ENCODE measurements around the gene SELPLG.
"Not testable (repeated sequence)": the region's sequence is repeated elsewhere in the genome, so short reads cannot be mapped to it uniquely, and the experiment has no call there.

SELPLG gene

GRCh38 chr12:108655812-108656175, 22.1 kb upstream of the SELPLG start:
- DNase-seq (ENCODE audit: low read depth), result not testable (repeated sequence)

GRCh38 chr12:108654622-108655021, 20.9 kb upstream of the SELPLG start:
- DNase-seq (ENCODE audit: low read depth), result not testable (repeated sequence)

GRCh38 chr12:108653922-108654321, 20.2 kb upstream of the SELPLG start:
- DNase-seq (ENCODE audit: low read depth), result no peak

- no peak for DNase-seq (ENCODE audit: low read depth)
These were observed 19.4 kb upstream of the SELPLG start for GRCh38 chr12:108653082-108653516.

GRCh38 chr12:108650083-108650482, 16.4 kb upstream of the SELPLG start:
- DNase-seq (ENCODE audit: low read depth), result no peak

GRCh38 chr12:108649669-108650068, 16.0 kb upstream of the SELPLG start:
- DNase-seq (ENCODE audit: low read depth), result no peak

- no peak for DNase-seq (ENCODE audit: low read depth)
These were observed 15.4 kb upstream of the SELPLG start for GRCh38 chr12:108649126-108649525.

GRCh38 chr12:108648371-108648770, 14.7 kb upstream of the SELPLG start:
- no peak for DNase-seq (ENCODE audit: low read depth)

- no peak for DNase-seq (ENCODE audit: low read depth)
These were observed 14.0 kb upstream of the SELPLG start for GRCh38 chr12:108647585-108648287.

- DNase-seq (ENCODE audit: low read depth), result no peak
These were observed 13.2 kb upstream of the SELPLG start for GRCh38 chr12:108646600-108647579.

GRCh38 chr12:108645686-108646599, 12.2 kb upstream of the SELPLG start:
- DNase-seq (ENCODE audit: low read depth), result no peak

- DNase-seq (ENCODE audit: low read depth), result no peak
These were observed 11.1 kb upstream of the SELPLG start for GRCh38 chr12:108644811-108645120.

- DNase-seq (ENCODE audit: low read depth), result no peak
These were observed 10.5 kb upstream of the SELPLG start for GRCh38 chr12:108643941-108644810.

- DNase-seq (ENCODE audit: low read depth), result no peak
These were observed 9.4 kb upstream of the SELPLG start for GRCh38 chr12:108642899-108643654.

GRCh38 chr12:108642269-108642870, 8.7 kb upstream of the SELPLG start:
- no peak for DNase-seq (ENCODE audit: low read depth)

GRCh38 chr12:108641446-108642268, 8.0 kb upstream of the SELPLG start:
- DNase-seq (ENCODE audit: low read depth), result no peak

- DNase-seq (ENCODE audit: low read depth), result no peak
These were observed 7.2 kb upstream of the SELPLG start for GRCh38 chr12:108640802-108641445.

- no peak for DNase-seq (ENCODE audit: low read depth)
These were observed 5.5 kb upstream of the SELPLG start for GRCh38 chr12:108638997-108639822.
